Neural cell (in vitro differentiated cells): ENCODE results near the gene NTRK2. TPM values are rescaled to one million over a fixed set of nuclear protein-coding genes. Genes with fewer than 3 reads are reported as not detected.

Source experiments
- H2AFZ ChIP-seq: fragments of 200-600, 300-800 bp; sonication (generic), shearing (Covaris generic); 2 replicates; pipeline ENCODE4 v1.6.0; 2014; ENCODE audit warnings: low read depth, mild to moderate bottlenecking, antibody characterized with exemption, low read length, moderate library complexity
- H3F3A ChIP-seq: fragments of 200-600 bp; shearing (Covaris generic); 2 replicates; pipeline ENCODE4 v1.6.1; 2016; ENCODE audit warnings: mild to moderate bottlenecking, moderate library complexity, mixed read lengths, antibody characterized with exemption, low read length; ENCODE audit not compliant: insufficient read depth, poor library complexity, severe bottlenecking
- H3K27ac ChIP-seq: fragments of 200-600, 300-800 bp; sonication (generic), shearing (Covaris generic); 2 replicates; pipeline ENCODE4 v1.5.1; 2014; ENCODE audit warnings: mild to moderate bottlenecking, low read length, moderate library complexity
- H3K27me3 ChIP-seq: fragments of 300-800, 200-600 bp; sonication (generic), shearing (Covaris generic); 2 replicates; pipeline ENCODE4 v1.6.0; 2014; ENCODE audit warnings: mild to moderate bottlenecking, low read depth, low read length, moderate library complexity; ENCODE audit not compliant: insufficient read depth
- H3K36me3 ChIP-seq: fragments of 300-800, 200-600 bp; sonication (generic), shearing (Covaris generic); 2 replicates; pipeline ENCODE4 v1.5.1; 2014; ENCODE audit warnings: mild to moderate bottlenecking, antibody characterized with exemption, low read length, moderate library complexity; ENCODE audit not compliant: insufficient read depth
- H3K4me2 ChIP-seq: fragments of 300-800, 200-600 bp; sonication (generic), shearing (Covaris generic); 2 replicates; pipeline ENCODE4 v1.6.0; 2014; ENCODE audit warnings: mild to moderate bottlenecking, low read length
- H3K4me3 ChIP-seq: fragments of 300-800, 200-600 bp; sonication (generic), shearing (Covaris generic); 2 replicates; pipeline ENCODE4 v1.5.1; 2014; ENCODE audit warnings: mild to moderate bottlenecking, low read length, moderate library complexity
- H3K79me2 ChIP-seq: fragments of 200-600 bp; shearing (Covaris generic); replicated peaks from 2 replicates; pipeline ENCODE4 v1.6.0; 2014; ENCODE audit warnings: mild to moderate bottlenecking, low read length, moderate library complexity; ENCODE audit not compliant: insufficient read depth
- H3K9ac ChIP-seq: fragments of 300-800, 200-600 bp; sonication (generic), shearing (Covaris generic); 2 replicates; pipeline ENCODE4 v1.6.1; 2016; ENCODE audit warnings: mild to moderate bottlenecking, low read length, mixed read lengths
- H3K9me2 ChIP-seq: fragments of 200-600 bp; shearing (Covaris generic); 2 replicates; pipeline ENCODE4 v1.6.1; 2016; ENCODE audit warnings: mild to moderate bottlenecking, low read length, mixed read lengths; ENCODE audit not compliant: insufficient read depth
- H3K9me3 ChIP-seq: fragments of 200-600, 300-800 bp; sonication (generic), shearing (Covaris generic); 2 replicates; pipeline ENCODE4 v1.6.1; 2016; ENCODE audit warnings: mild to moderate bottlenecking, mixed run types, low read length, moderate library complexity, mixed read lengths
- H4K20me1 ChIP-seq: fragments of 200-600 bp; shearing (Covaris generic); 2 replicates; pipeline ENCODE4 v1.6.1; 2016; ENCODE audit warnings: mild to moderate bottlenecking, mixed run types; ENCODE audit not compliant: insufficient read depth
- CTCF ChIP-seq: fragments of 450-650 bp; IDR thresholded peaks from 2 replicates; pipeline ENCODE4 v1.5.1; 2014; ENCODE audit warnings: antibody characterized with exemption, mild to moderate bottlenecking, moderate library complexity; ENCODE audit not compliant: poor library complexity, severe bottlenecking
- EP300 ChIP-seq: fragments of 450-650 bp; conservative IDR thresholded peaks from 2 replicates; pipeline ENCODE4 v1.6.1; 2014; ENCODE audit warnings: antibody characterized with exemption, mild to moderate bottlenecking, moderate library complexity; ENCODE audit not compliant: poor library complexity, severe bottlenecking
- EZH2 ChIP-seq: fragments of 200-600, 300-800 bp; shearing (Covaris generic), sonication (generic); IDR thresholded peaks from 2 replicates; pipeline ENCODE4 v1.6.1; 2014; ENCODE audit warnings: antibody characterized with exemption, low read length, borderline replicate concordance, mild to moderate bottlenecking; ENCODE audit not compliant: insufficient read depth, poor library complexity, severe bottlenecking
- MXI1 ChIP-seq: fragments of 450-650 bp; conservative IDR thresholded peaks from 2 replicates; pipeline ENCODE4 v1.6.1; 2014; ENCODE audit warnings: antibody characterized with exemption, mild to moderate bottlenecking; ENCODE audit not compliant: poor library complexity, severe bottlenecking
- POLR2AphosphoS5 ChIP-seq: IDR thresholded peaks from 2 replicates; pipeline ENCODE4 v1.6.1; 2012
- RAD21 ChIP-seq: fragments of 450-650 bp; conservative IDR thresholded peaks from 2 replicates; pipeline ENCODE4 v1.6.1; 2014; ENCODE audit warnings: antibody characterized with exemption, mild to moderate bottlenecking, moderate library complexity
- REST ChIP-seq: IDR thresholded peaks from 2 replicates; pipeline ENCODE4 v1.6.1; 2012; ENCODE audit warnings: borderline replicate concordance
- SMC3 ChIP-seq: fragments of 450-650 bp; conservative IDR thresholded peaks from 2 replicates; pipeline ENCODE4 v1.6.1; 2014; ENCODE audit warnings: antibody characterized with exemption, mild to moderate bottlenecking, moderate library complexity; ENCODE audit not compliant: poor library complexity
- TAF1 ChIP-seq: IDR thresholded peaks from 2 replicates; pipeline ENCODE4 v1.6.1; 2012; ENCODE audit warnings: low read depth
- polyA plus RNA-seq: library from polyadenylated mRNA; depleted of rRNA; stranded (reverse); fragments of >200 nt; gene quantifications from 2 replicates; pipeline ENCODE4 v1.2.3, GENCODE V29; 2014

NTRK2 gene
- polyA plus RNA-seq, 1 donor from 2014 or later, result 14.2 TPM

GRCh38 chr9:84697509-84698114, 28.1 kb downstream of the NTRK2 start:
- Histone ChIP-seq H3K27me3 (no peaks in the 10 kb centered on the region), H3K4me3 (no peak overlapping the region), H3K9me2 (no peaks in the 10 kb centered on the region), H4K20me1 (no peaks in the 10 kb centered on the region), H3K9me3 (no peaks in the 10 kb centered on the region), H3K79me2 (no peaks in the 10 kb centered on the region), H3K9ac (no peak overlapping the region), H3K27ac (no peak overlapping the region), H3F3A (no peaks in the 10 kb centered on the region), H3K4me2 (no peak overlapping the region), H2AFZ (no peak overlapping the region), H3K36me3 (no peaks in the 10 kb centered on the region)
- no peak for TF ChIP-seq POLR2AphosphoS5
- no peak for TF ChIP-seq MXI1
- no peak for TF ChIP-seq REST
- TF ChIP-seq RAD21, result peak; percentile 55
- TF ChIP-seq CTCF, result peak; percentile 49
- no peak for TF ChIP-seq EZH2
- peak; percentile 66 for TF ChIP-seq SMC3
- no peak for TF ChIP-seq TAF1
- TF ChIP-seq EP300, result no peak

- no peaks in the 10 kb centered on the region for H3K36me3 ChIP-seq
- H3K9me2 ChIP-seq, result no peaks in the 10 kb centered on the region
- H3K4me2 ChIP-seq, result no peak overlapping the region
- H3K27ac ChIP-seq, result no peak overlapping the region
- no peaks in the 10 kb centered on the region for H3K9me3 ChIP-seq
- no peaks in the 10 kb centered on the region for H3F3A ChIP-seq
- no peaks in the 10 kb centered on the region for H3K79me2 ChIP-seq
- no peak overlapping the region for H3K9ac ChIP-seq
- no peak for TF ChIP-seq MXI1
- no peak for TF ChIP-seq TAF1
- TF ChIP-seq POLR2AphosphoS5, result no peak
- no peak for TF ChIP-seq RAD21
- TF ChIP-seq EP300, result no peak
- TF ChIP-seq SMC3, result no peak
- no peak for TF ChIP-seq CTCF
- TF ChIP-seq REST, result no peak
- TF ChIP-seq EZH2, result no peak
- no peaks in the 10 kb centered on the region for H4K20me1 ChIP-seq
- no peaks in the 10 kb centered on the region for H3K27me3 ChIP-seq
- no peak overlapping the region for H3K4me3 ChIP-seq
- H2AFZ ChIP-seq, result no peak overlapping the region
Observed at GRCh38 chr9:84698323-84698722, 28.8 kb downstream of the NTRK2 start.
